Mesenchymal stem cell (in vitro differentiated cells and primary cell): ENCODE measurements around the gene GCSAML.

Source experiments
- DNase-seq: peaks from one replicate; pipeline ENCODE4 v3.0.0-alpha.2; 2013
- H2AFZ ChIP-seq: one replicate; pipeline ENCODE4 v1.6.1; 2013; ENCODE audit warnings: low read depth, mild to moderate bottlenecking, control low read depth, inconsistent platforms, low read length, moderate library complexity
- H2AK5ac ChIP-seq: 2 replicates; pipeline ENCODE4 v1.6.1; 2013; ENCODE audit warnings: low read length, moderate library complexity, mild to moderate bottlenecking, inconsistent platforms; ENCODE audit not compliant: severe bottlenecking
- H2BK120ac ChIP-seq: one replicate; pipeline ENCODE4 v1.6.1; 2013; ENCODE audit warnings: low read depth, mild to moderate bottlenecking, inconsistent platforms, low read length, moderate library complexity
- H2BK12ac ChIP-seq, 2 experiments: one replicate each; pipeline ENCODE4 v1.6.1; 2013; ENCODE audit warnings: inconsistent platforms in 2 of 2, low read length in 2 of 2, mild to moderate bottlenecking in 2 of 2, moderate library complexity in 2 of 2, control low read depth in 1 of 2
- H2BK15ac ChIP-seq: one replicate; pipeline ENCODE4 v1.6.1; 2013; ENCODE audit warnings: mild to moderate bottlenecking, low read depth, inconsistent platforms; ENCODE audit not compliant: poor library complexity, severe bottlenecking
- H2BK5ac ChIP-seq: 2 replicates; pipeline ENCODE4 v1.6.1; 2013; ENCODE audit warnings: low read depth, mild to moderate bottlenecking, low read length, control low read depth, inconsistent platforms; ENCODE audit not compliant: poor library complexity, severe bottlenecking
- H3K14ac ChIP-seq, 2 experiments: one replicate each; pipeline ENCODE4 v1.6.1; 2013; ENCODE audit warnings: inconsistent platforms in 2 of 2, low read length in 2 of 2, control low read depth in 1 of 2, mild to moderate bottlenecking in 1 of 2, moderate library complexity in 1 of 2
- H3K18ac ChIP-seq, 2 experiments: one replicate each; pipeline ENCODE4 v1.6.1; 2013; ENCODE audit warnings: inconsistent platforms in 2 of 2, low read length in 2 of 2, control low read depth in 1 of 2, low read depth in 1 of 2, mild to moderate bottlenecking in 1 of 2
- H3K23ac ChIP-seq, 2 experiments: one replicate each; pipeline ENCODE4 v1.6.1; 2013; ENCODE audit warnings: inconsistent platforms in 2 of 2, low read length in 2 of 2, mild to moderate bottlenecking in 2 of 2, moderate library complexity in 2 of 2, control low read depth in 1 of 2
- H3K27ac ChIP-seq: 2 replicates; pipeline ENCODE4 v1.5.1; 2013; ENCODE audit warnings: mild to moderate bottlenecking, moderate library complexity, low read length, control low read depth, inconsistent platforms; ENCODE audit not compliant: poor library complexity, severe bottlenecking
- H3K27me3 ChIP-seq, 2 experiments: 2 replicates each; pipeline versions ENCODE4 v1.6.1 to v1.7.0; 2013; ENCODE audit warnings: low read length in 2 of 2, mild to moderate bottlenecking in 2 of 2, moderate library complexity in 2 of 2, control low read depth in 1 of 2, inconsistent platforms in 1 of 2; ENCODE audit not compliant: control insufficient read depth in 1 of 2, insufficient read depth in 1 of 2
- H3K36me3 ChIP-seq, 2 experiments: 2 replicates each; pipeline versions ENCODE4 v1.6.1 to v1.7.0; 2013; ENCODE audit warnings: low read length in 2 of 2, control low read depth in 1 of 2, inconsistent platforms in 1 of 2, low read depth in 1 of 2, mild to moderate bottlenecking in 1 of 2; ENCODE audit not compliant: insufficient read depth in 2 of 2, control insufficient read depth in 1 of 2
- H3K4ac ChIP-seq, 2 experiments: one replicate each; pipeline ENCODE4 v1.6.1; 2013; ENCODE audit warnings: inconsistent platforms in 2 of 2, low read length in 2 of 2, mild to moderate bottlenecking in 2 of 2, moderate library complexity in 2 of 2, control low read depth in 1 of 2, low read depth in 1 of 2
- H3K4me1 ChIP-seq: 2 replicates; pipeline ENCODE4 v1.6.1; 2013; ENCODE audit warnings: low read depth, low read length, control low read depth; ENCODE audit not compliant: control insufficient read depth, insufficient read depth
- H3K4me2 ChIP-seq: 2 replicates; pipeline ENCODE4 v1.6.1; 2013; ENCODE audit warnings: low read length, mild to moderate bottlenecking, inconsistent platforms; ENCODE audit not compliant: poor library complexity, severe bottlenecking
- H3K4me3 ChIP-seq, 2 experiments: 2 replicates each; pipeline versions ENCODE4 v1.5.1 to v1.7.0; 2013; ENCODE audit warnings: low read length in 2 of 2, mild to moderate bottlenecking in 2 of 2, control low read depth in 1 of 2, low read depth in 1 of 2; ENCODE audit not compliant: insufficient read depth in 1 of 2
- H3K79me1 ChIP-seq: replicated peaks from 2 replicates; pipeline ENCODE4 v1.6.1; 2013; ENCODE audit warnings: mild to moderate bottlenecking, control low read depth, low read length, inconsistent platforms; ENCODE audit not compliant: poor library complexity, severe bottlenecking
- H3K9ac ChIP-seq: 2 replicates; pipeline ENCODE4 v1.7.0; 2013; ENCODE audit warnings: mild to moderate bottlenecking, low read length, moderate library complexity
- H3K9me3 ChIP-seq: 2 replicates; pipeline ENCODE4 v1.7.0; 2013; ENCODE audit warnings: mild to moderate bottlenecking, low read length; ENCODE audit not compliant: control insufficient read depth
- H4K8ac ChIP-seq: one replicate; pipeline ENCODE4 v1.6.1; 2013; ENCODE audit warnings: inconsistent platforms, mild to moderate bottlenecking, low read length, moderate library complexity
- H4K91ac ChIP-seq: one replicate; pipeline ENCODE4 v1.6.1; 2013; ENCODE audit warnings: mild to moderate bottlenecking, low read length, inconsistent platforms
- WGBS: methylation state at CpG from one replicate; pipeline ENCODE4 v1.1.7; 2013; ENCODE audit warnings: mixed read lengths; 5-methylcytosine and 5-hydroxymethylcytosine counted together

Gene GCSAML

DNA sequence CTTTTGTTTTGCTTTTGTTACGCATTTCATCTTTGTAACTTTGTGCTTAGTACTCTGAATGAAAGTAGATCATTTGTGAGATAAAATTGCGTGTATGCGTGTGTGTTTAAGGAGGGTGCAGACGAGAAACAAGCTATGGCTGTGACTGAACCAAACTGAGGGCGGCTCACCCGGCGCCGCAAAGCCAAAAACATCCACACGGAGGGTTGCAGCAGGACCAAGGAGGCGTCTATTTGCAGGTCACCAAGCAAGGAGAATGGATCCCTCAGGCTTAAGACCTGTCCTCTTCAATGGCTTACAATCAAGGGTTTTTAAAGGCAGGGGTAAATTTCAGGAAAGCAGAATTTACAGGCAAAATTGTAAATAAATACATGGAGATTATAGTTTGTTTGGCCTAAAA lies 12.8 kb downstream of the GCSAML start:
- Histone ChIP-seq H3K27me3 (no peaks in the 10 kb centered on the region), H3K23ac (no peak overlapping the region), H2BK120ac (no peak overlapping the region), H2BK5ac (no peak overlapping the region), H3K36me3 (no peaks in the 10 kb centered on the region), H4K91ac (no peak overlapping the region), H3K14ac (no peak overlapping the region), H3K9ac (no peak overlapping the region), H3K9me3 (no peaks in the 10 kb centered on the region), H4K8ac (no peak overlapping the region), H2BK12ac (no peak overlapping the region), H3K79me1 (no peaks in the 10 kb centered on the region), H3K4ac (no peak overlapping the region), H3K4me3 (no peak overlapping the region), H2AK5ac (no peak overlapping the region), H3K4me2 (no peak overlapping the region), H3K27ac (no peak overlapping the region), H3K18ac (no peak overlapping the region), H2AFZ (no peak overlapping the region), H3K4me1 (no peaks in the 10 kb centered on the region), H2BK15ac (no peak overlapping the region)
- no peak for DNase-seq
- WGBS: 71% methylated on average over 10 of the region's 10 CpGs

DNA sequence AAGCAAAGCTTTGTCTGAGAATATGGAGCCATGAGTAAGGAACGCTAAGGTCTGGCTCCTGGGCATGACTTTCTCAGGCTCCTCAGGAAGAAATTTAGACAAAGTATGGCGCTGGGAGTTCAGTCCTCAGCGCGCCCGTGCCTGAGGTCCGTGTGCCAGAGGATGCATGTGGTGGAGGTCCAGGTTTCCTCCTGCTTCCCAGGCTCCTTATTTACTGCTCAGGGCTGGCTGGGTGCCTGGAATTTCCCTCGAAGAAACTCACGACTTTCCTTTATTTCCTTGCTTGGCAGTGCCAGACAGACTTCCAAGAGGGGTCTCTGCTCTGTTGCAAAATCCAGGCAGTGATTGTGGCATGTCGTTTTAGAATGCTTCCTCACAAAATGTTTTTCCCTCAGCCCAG lies 13.3 kb downstream of the GCSAML start:
- Histone ChIP-seq H2BK15ac (no peak overlapping the region), H2BK120ac (no peak overlapping the region), H3K27me3 (no peaks in the 10 kb centered on the region), H3K4me2 (no peak overlapping the region), H3K27ac (no peak overlapping the region), H3K36me3 (no peaks in the 10 kb centered on the region), H3K4me1 (no peaks in the 10 kb centered on the region), H2AFZ (no peak overlapping the region), H3K4me3 (no peak overlapping the region), H4K91ac (no peak overlapping the region), H3K9ac (no peak overlapping the region), H4K8ac (no peak overlapping the region), H2AK5ac (no peak overlapping the region), H3K4ac (no peak overlapping the region), H3K79me1 (no peaks in the 10 kb centered on the region), H3K9me3 (no peaks in the 10 kb centered on the region), H2BK5ac (no peak overlapping the region), H3K18ac (no peak overlapping the region), H3K14ac (no peak overlapping the region), H3K23ac (no peak overlapping the region), H2BK12ac (no peak overlapping the region)
- 80% methylated on average over 9 of the region's 9 CpGs for WGBS
- DNase-seq: no peak

DNA sequence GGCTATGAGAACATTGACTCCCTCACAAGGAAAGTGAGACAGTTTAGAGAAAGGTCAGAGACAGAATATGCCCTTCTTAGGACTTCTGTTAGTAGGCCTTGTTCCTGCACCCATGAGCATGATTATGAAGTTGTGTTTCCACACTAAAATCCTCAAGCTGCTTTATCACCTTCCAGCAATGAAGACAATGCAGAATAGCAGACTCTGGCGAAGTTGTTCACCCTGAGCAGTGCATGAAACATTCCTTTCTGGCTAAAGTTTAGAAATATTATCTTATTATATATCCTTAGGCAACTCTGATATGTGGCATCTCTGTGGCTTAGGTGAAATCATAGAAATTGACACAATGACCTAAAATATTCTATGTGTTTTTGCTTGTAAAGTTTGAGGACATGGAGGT lies 25.3 kb downstream of the GCSAML start:
- Histone ChIP-seq H3K14ac (no peak overlapping the region), H3K4ac (no peak overlapping the region), H2BK120ac (no peak overlapping the region), H2AK5ac (no peak overlapping the region), H3K23ac (no peak overlapping the region), H3K36me3 (no peaks in the 10 kb centered on the region), H3K27me3 (no peaks in the 10 kb centered on the region), H3K4me1 (no peaks in the 10 kb centered on the region), H2AFZ (no peak overlapping the region), H3K4me3 (no peak overlapping the region), H3K79me1 (no peaks in the 10 kb centered on the region), H2BK15ac (no peak overlapping the region), H3K4me2 (no peak overlapping the region), H3K27ac (no peak overlapping the region), H4K8ac (no peak overlapping the region), H4K91ac (no peak overlapping the region), H3K9ac (no peak overlapping the region), H3K9me3 (no peaks in the 10 kb centered on the region), H2BK5ac (no peak overlapping the region), H3K18ac (no peak overlapping the region), H2BK12ac (no peak overlapping the region)
- DNase-seq: no peak
- no CpG with 5 or more reads among the region's 1 CpG for WGBS

- H3K9me3 ChIP-seq: peaks cover 1% of the 10 kb centered on the region
- no peak overlapping the region for H4K91ac ChIP-seq
- no peaks in the 10 kb centered on the region for H3K79me1 ChIP-seq
- H2BK15ac ChIP-seq: no peak overlapping the region
- H2BK5ac ChIP-seq: no peak overlapping the region
- no peak overlapping the region for H2BK12ac ChIP-seq
- H3K23ac ChIP-seq: no peak overlapping the region
- H3K27ac ChIP-seq: no peak overlapping the region
- H2AK5ac ChIP-seq: no peak overlapping the region
- H2BK120ac ChIP-seq: no peak overlapping the region
- H3K36me3 ChIP-seq: no peaks in the 10 kb centered on the region
- no peak overlapping the region for H3K4ac ChIP-seq
- H3K9ac ChIP-seq: no peak overlapping the region
- no peaks in the 10 kb centered on the region for H3K4me1 ChIP-seq
- DNase-seq: no peak
- no peak overlapping the region for H3K4me2 ChIP-seq
- no peak overlapping the region for H4K8ac ChIP-seq
- H3K18ac ChIP-seq: no peak overlapping the region
- H2AFZ ChIP-seq: no peak overlapping the region
- no peaks in the 10 kb centered on the region for H3K27me3 ChIP-seq
- H3K4me3 ChIP-seq: no peak overlapping the region
- H3K14ac ChIP-seq: no peak overlapping the region
These were observed 25.7 kb downstream of the GCSAML start for GRCh38 chr1:247574664-247575063.
